Fibroblast of lung (primary cell): ENCODE measurements around the gene TMEM201. TPM values are rescaled to one million over a fixed set of nuclear protein-coding genes. Genes with fewer than 3 reads are reported as not detected.
"Not testable (repeated sequence)": the region's sequence is repeated elsewhere in the genome, so short reads cannot be mapped to it uniquely, and the experiment has no call there.

ENCODE experiments used
- DNase-seq, 2 donors: peaks; one replicate each; pipeline versions ENCODE4 v3.0.0 to v3.0.0-alpha.2; 2010; ENCODE audit warnings: low read depth in 2 of 2
- H2AFZ ChIP-seq: 2 replicates; pipeline ENCODE4 v1.5.1; 2012; ENCODE audit warnings: low read length, control low read depth, inconsistent platforms
- H3K27ac ChIP-seq: 2 replicates; pipeline ENCODE4 v1.5.1; 2011; ENCODE audit warnings: low read length, control low read depth; ENCODE audit not compliant: insufficient read depth
- H3K27me3 ChIP-seq: 2 replicates; pipeline ENCODE4 v1.5.1; 2011; ENCODE audit warnings: mild to moderate bottlenecking, low read length; ENCODE audit not compliant: control insufficient read depth, insufficient read depth
- H3K36me3 ChIP-seq: 2 replicates; pipeline ENCODE4 v1.5.1; 2011; ENCODE audit warnings: low read length; ENCODE audit not compliant: control insufficient read depth, insufficient read depth
- H3K4me1 ChIP-seq: 2 replicates; pipeline ENCODE4 v1.5.1; 2011; ENCODE audit warnings: low read length; ENCODE audit not compliant: control insufficient read depth, insufficient read depth; ENCODE audit errors: extremely low read depth
- H3K4me2 ChIP-seq: 2 replicates; pipeline ENCODE4 v1.5.1; 2011; ENCODE audit warnings: low read length, control low read depth; ENCODE audit not compliant: insufficient read depth; ENCODE audit errors: extremely low read depth
- H3K4me3 ChIP-seq, 4 experiments: fragments of 200-600 bp in 1 of 4; sonication (generic) in 1 of 4; replicated peaks in 1 of 4; 2 replicates each; pipeline ENCODE4 v1.5.1; 2011 to 2016; ENCODE audit warnings: low read length in 4 of 4, low read depth in 3 of 4, mild to moderate bottlenecking in 3 of 4, control low read depth in 2 of 4, inconsistent platforms in 1 of 4, mixed read lengths in 1 of 4; ENCODE audit not compliant: insufficient read depth in 1 of 4; ENCODE audit errors: control extremely low read depth in 1 of 4
- H3K79me2 ChIP-seq: 2 replicates; pipeline ENCODE4 v1.5.1; 2012; ENCODE audit warnings: mild to moderate bottlenecking, low read length, inconsistent platforms; ENCODE audit not compliant: control insufficient read depth, insufficient read depth
- H3K9ac ChIP-seq: 2 replicates; pipeline ENCODE4 v1.5.1; 2011; ENCODE audit warnings: mild to moderate bottlenecking, low read length, control low read depth; ENCODE audit not compliant: insufficient read depth
- H3K9me3 ChIP-seq: 2 replicates; pipeline ENCODE4 v1.5.1; 2012; ENCODE audit warnings: low read depth, low read length; ENCODE audit not compliant: control insufficient read depth, insufficient read depth
- H4K20me1 ChIP-seq: 2 replicates; pipeline ENCODE4 v1.5.1; 2011; ENCODE audit warnings: low read length; ENCODE audit not compliant: control insufficient read depth, insufficient read depth; ENCODE audit errors: extremely low read depth
- CTCF ChIP-seq, 2 donors: IDR thresholded peaks in 1 of 2; conservative IDR thresholded peaks in 1 of 2; 1 replicate in 1 of 2; 2 replicates in 1 of 2; pipeline ENCODE4 v1.5.1; 2011 to 2012; ENCODE audit warnings: low read length in 2 of 2, control low read depth in 1 of 2, inconsistent platforms in 1 of 2, low read depth in 1 of 2, mild to moderate bottlenecking in 1 of 2
- EZH2 ChIP-seq: IDR thresholded peaks from 2 replicates; pipeline ENCODE4 v1.5.1; 2012; ENCODE audit warnings: low read length, control low read depth, mild to moderate bottlenecking; ENCODE audit errors: missing control alignments
- polyA plus RNA-seq, 2 donors: library from polyadenylated mRNA; depleted of rRNA in 1 of 2; stranded (reverse) in 1 of 2; unstranded in 1 of 2; fragments of >200 nt; gene quantifications; 2 replicates each; pipeline ENCODE4 v1.2.1, GENCODE V29; 2011 to 2012; ENCODE audit warnings: missing spikeins in 1 of 2
- total RNA-seq: library from RNA; depleted of rRNA; stranded (reverse); fragments of >200 nt; gene quantifications from 2 replicates; pipeline ENCODE4 v1.2.1, GENCODE V29; 2014

Gene TMEM201
- total and polyA plus RNA-seq, 2 donors (not counting 1 experiment from before 2014, with no cell fraction given), result 1.7 to 2.8 TPM

- Histone ChIP-seq H4K20me1 (no peaks in the 10 kb centered on the region), H3K4me1 (peaks cover 4% of the 10 kb centered on the region), H3K27me3 (no peaks in the 10 kb centered on the region), H3K79me2 (no peaks in the 10 kb centered on the region), H3K9me3 (no peaks in the 10 kb centered on the region), H3K9ac (no peak overlapping the region), H2AFZ (no peak overlapping the region), H3K36me3 (no peaks in the 10 kb centered on the region), H3K4me3 (no peak overlapping the region), H3K27ac (no peak overlapping the region), H3K4me2 (no peak overlapping the region)
- DNase-seq, result no peak
- no peak for TF ChIP-seq CTCF (conservative IDR thresholded peaks at IDR 0.05 in 1 of 2, IDR thresholded peaks at IDR 0.05 in 1 of 2; ENCODE audit: low read depth in 1 of 2, low read length in 2 of 2)
- TF ChIP-seq EZH2, result no peak
These were observed 29.7 kb upstream of the TMEM201 start for GRCh38 chr1:9558946-9559545.

GRCh38 chr1:9559673-9560072 is 29.0 kb upstream of the TMEM201 start:
- TF ChIP-seq EZH2, result no peak
- TF ChIP-seq CTCF (conservative IDR thresholded peaks at IDR 0.05 in 1 of 2, IDR thresholded peaks at IDR 0.05 in 1 of 2; ENCODE audit: low read depth in 1 of 2, low read length in 2 of 2), result no peak
- no peak for DNase-seq
- no peak overlapping the region for H2AFZ ChIP-seq
- H3K79me2 ChIP-seq, result no peaks in the 10 kb centered on the region
- no peaks in the 10 kb centered on the region for H3K27me3 ChIP-seq
- H3K4me2 ChIP-seq, result no peak overlapping the region
- no peak overlapping the region for H3K27ac ChIP-seq
- H4K20me1 ChIP-seq, result no peaks in the 10 kb centered on the region
- no peak overlapping the region for H3K9ac ChIP-seq
- H3K4me3 ChIP-seq, result no peak overlapping the region
- H3K9me3 ChIP-seq, result no peaks in the 10 kb centered on the region
- H3K4me1 ChIP-seq, result peaks cover 4% of the 10 kb centered on the region
- H3K36me3 ChIP-seq, result no peaks in the 10 kb centered on the region

- H3K9ac ChIP-seq, DNase-seq, H3K4me3 ChIP-seq, H4K20me1 ChIP-seq, H3K36me3 ChIP-seq, H3K79me2 ChIP-seq, H3K27me3 ChIP-seq, H3K9me3 ChIP-seq, H3K27ac ChIP-seq, H3K4me1 ChIP-seq, H2AFZ ChIP-seq, H3K4me2 ChIP-seq: not testable (repeated sequence)
These were observed 28.6 kb upstream of the TMEM201 start for GRCh38 chr1:9560090-9560489.
